Raji (cell line): ENCODE measurements around the gene NUP210.

Experiments used
- POLR2A ChIP-seq: IDR thresholded peaks from 2 replicates; pipeline ENCODE4 v1.6.1; 2011; ENCODE audit warnings: low read depth, low read length, control low read depth; ENCODE audit not compliant: insufficient read depth

Gene NUP210

DNA sequence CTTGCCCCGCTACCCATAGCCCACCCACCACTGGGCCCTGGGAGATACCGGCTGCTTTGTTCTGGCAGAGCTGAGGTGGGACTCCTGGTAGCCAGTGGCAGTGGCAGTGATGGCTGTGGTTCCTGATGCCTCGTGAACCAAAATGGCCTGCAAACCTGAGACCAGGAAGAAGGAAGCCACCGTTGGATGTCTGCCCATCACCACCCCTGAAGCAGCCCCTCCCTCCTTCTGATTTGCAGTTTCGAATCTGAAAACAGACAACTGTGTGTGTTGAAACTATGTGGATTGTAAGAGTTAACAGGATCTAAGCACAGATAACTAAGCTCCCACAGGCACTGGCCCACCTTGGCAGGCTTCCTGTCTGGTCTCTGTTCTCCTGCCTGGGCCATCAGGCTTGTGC lies 66.6 kb downstream of the NUP210 start:
- no peak for TF ChIP-seq POLR2A

DNA sequence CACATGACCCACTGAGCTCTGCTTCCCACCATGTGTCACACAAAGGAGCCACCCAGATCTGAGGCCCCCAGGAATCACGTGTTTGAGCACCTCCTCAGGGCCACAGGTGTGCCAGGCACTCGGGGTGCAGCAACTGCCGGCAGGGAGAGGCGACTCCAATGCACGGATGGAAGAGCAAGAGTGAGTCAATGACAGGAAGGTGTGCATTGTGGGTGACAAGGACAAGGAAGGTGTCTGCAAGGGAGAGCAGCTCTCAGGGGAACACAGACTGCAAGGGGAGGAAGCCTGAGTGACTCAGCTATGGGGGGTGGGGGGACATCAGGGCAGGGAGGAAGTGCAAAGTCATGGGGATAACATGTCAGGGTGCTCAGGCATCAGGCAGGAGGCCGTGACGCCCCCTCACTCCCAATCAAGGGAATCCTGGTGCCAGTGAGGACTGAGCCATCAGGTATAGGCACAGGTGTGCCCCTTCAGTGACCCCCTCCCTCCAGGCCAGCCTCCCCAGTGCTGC lies 67.4 kb downstream of the NUP210 start:
- no peak for TF ChIP-seq POLR2A

DNA sequence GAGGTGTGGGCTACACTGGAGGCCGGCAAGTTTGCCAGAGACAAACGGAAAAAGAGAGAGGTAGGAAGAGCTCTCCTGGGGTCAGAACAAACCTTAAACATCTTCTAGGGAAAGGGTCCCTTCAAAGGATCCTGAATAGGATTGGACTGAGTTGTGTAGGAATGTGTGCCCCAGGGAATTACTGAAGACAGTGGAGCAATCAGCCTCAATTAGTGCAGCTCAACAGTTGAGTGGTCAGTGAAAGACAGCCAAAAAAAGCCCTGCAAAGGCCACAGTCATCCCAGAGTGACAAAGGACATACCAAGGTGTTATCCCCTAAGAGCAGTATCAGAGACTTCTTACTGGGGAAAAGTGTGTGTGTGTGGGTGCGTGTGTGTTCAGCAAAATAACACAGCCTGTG lies 70.3 kb downstream of the NUP210 start:
- no peak for TF ChIP-seq POLR2A

DNA sequence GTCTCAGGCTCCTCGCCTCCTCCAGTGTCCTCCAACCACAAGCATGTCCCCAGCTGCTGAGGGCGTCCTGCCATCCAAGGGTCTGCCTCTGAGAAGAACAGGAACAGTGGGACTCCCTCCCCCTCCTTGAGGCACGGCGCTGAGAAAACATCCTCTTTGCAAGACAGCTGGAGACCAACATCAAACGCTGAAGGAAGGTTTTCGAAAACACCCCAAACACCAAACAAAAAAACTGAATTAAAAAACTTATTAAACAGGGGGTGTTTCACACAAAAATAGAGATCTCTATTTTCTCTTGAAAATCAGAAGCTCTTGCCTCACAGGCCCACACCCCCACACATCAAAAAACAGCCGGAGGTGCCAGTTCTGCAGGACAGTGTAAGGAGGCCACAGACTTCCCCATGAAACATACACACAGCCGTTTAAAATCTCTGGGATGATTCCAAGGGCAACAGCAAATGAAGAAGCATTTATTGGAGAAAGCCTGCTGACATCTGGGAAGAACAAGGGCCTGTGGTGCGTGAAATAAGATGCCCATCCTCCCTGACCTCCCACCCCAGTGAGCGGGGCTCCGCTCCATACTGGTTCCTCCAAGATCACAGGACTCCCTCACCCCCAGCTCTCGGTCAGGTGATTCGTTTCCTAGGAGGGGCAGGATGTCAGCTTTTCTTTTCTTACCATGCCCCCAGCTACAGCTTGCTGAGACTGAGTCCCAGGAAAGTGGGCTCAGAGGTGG lies 71.3 kb downstream of the NUP210 start:
- TF ChIP-seq POLR2A: no peak

DNA sequence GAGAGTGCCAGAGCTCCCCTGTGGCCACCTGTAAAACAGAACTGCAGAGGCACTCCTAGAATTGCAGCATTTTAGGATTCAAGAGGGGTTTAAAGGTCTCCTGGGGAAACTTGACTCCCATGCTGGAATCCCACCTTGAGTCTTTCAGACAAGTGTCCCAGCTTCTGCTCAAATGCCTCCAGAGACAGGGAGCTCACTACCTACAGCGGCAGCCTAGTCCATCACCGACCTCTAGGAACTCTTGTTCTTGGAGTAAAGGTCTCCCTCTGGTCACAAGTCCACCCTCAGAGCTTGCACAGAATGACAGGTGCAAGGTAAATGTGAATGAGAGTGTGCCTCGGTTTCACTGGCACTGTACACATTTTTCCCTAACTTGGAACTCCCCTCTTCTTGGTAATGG lies 72.0 kb downstream of the NUP210 start:
- no peak for TF ChIP-seq POLR2A

DNA sequence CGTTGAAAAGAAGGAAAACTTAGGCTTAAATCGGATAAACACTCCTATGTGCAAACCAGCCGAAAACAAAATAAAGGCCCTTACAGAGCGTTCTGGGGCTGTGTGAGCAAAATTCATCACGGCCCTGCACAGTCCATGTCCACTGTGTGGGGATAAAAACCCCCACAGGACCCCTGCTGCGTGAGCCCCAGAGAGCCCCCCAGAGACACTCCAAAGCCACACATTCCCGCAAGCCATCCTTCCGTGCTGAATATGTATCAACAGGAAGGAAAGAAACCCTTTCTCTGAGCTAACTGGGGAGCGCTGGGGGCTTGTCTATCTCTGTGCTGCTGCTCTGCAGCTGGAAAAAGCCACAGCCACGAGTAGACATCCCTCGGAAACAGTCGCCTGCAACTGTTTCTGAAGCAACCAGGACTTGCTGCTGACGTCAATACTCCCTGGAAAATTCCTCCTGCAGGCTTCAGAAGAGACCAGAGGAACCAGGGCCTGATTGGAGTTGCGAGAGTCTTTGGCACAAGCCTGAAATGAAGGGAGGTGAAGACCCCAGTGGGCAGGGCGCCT lies 72.7 kb downstream of the NUP210 start:
- TF ChIP-seq POLR2A: no peak

DNA sequence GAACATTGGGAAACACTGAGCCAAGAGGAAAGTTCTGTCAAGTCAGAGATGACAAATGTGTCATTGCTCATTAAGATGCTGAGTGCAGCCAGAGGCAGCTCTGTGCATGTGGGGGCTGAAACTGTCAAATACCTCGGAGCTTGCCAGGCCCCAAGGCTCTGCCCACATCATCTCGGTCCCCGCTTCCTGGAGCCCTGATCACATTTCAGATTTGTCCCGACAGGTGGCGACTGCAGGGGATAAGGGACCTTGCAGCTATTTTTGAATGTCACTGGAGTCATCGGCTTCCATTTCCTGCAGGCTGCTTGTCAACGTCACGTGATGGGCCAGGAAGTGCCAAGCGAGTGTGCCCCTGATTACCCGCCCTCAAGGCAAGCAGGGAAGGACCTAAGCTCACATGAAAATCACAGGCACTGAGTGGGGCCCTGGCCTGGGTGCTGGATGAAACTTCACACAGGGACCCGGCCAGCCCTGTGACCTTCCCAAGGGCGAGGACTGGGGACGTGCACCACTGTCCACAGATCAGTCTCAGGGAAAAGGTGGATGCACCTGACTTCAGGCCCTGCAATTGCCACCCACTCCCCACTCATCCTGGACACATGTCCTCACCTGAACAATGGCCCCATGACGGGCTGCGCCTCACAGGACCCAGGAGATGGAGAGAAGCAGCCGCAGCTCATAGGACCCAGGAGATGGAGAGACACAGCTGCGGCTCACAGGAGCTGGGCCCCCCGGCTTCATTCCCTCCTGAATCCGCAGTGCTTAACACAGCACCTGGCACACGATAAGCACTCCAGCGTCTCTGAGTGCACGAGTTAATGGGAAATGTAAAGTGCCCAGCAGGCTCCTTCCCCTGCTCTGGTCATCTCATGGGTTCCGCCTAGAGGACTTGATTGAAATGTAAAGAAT lies 73.4 kb downstream of the NUP210 start:
- no peak for TF ChIP-seq POLR2A

DNA sequence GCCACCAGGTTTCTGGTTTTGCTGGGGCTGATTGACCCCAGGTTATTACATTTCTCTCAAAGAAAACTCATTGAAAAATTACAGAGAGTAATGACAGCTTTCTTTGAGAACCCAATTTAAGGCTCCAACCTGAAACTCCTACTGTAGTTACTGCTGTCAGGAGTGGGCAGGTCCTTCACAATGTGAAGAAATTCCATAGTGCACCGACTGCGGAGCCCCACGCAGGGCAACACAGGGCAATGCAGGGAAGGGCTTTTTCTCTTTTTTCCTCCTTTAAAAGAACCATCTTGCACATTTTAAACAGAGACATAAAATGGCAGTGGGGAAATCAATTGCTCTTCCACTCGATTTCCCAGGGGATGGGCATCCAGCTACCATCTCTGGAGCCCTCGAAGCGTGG lies 74.3 kb downstream of the NUP210 start:
- TF ChIP-seq POLR2A: no peak

DNA sequence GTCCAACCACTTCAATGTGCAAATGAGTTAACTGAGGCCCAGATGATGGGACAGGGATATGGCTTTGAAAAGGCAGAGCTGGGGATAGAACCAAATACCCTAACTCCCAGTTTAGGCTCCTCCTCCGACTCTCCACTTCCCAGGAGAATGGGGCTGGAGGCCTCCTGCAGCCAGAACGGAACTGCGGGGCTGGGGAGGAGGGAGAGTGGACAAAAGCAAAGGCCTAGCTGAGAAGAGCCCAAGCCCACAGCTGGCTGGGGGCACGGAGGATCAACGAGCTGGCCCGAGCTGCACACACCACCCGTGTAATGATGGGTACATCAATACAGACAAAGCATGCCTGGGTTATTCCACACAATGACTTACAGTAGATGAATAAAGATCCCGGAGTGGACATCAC lies 74.8 kb downstream of the NUP210 start:
- no peak for TF ChIP-seq POLR2A

DNA sequence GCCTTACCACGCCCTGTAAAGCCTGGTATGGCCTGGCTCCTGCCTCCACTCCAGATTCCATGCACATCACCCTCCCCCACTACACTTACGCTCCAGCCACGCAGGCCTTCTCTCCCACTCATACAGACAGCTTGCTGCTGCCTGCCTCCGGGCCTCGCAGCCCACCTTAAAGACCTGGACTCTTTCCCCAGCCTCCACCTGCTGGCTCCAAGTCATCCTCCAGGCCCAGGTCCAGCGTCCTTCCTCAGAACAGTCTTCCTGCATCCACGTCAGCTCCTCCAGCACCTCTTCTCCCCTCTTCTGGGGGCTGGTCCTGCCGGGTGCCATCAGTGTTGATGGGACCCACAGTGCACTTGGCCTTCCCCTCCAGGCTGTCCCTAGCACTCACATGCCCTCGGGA lies 75.5 kb downstream of the NUP210 start:
- no peak for TF ChIP-seq POLR2A

DNA sequence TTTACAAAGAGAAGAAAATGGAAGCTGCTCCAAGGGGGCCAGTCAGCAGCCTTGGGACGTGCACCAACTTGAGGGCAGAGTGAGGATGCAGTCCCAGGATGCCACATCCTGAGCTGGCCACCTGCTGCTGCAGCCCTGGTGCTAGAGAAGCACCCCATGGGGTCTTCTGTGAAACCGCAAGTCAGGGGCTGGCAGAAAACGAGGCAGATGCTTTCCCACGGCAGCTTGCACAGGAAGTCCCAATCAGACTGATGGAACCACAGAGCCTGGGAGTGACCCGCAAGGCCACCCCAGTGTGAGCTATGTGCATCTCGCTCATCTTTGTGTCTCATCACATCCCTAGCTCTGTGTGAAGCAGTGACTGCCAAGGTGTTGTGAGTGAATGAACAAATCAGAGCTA lies 76.5 kb downstream of the NUP210 start:
- no peak for TF ChIP-seq POLR2A

DNA sequence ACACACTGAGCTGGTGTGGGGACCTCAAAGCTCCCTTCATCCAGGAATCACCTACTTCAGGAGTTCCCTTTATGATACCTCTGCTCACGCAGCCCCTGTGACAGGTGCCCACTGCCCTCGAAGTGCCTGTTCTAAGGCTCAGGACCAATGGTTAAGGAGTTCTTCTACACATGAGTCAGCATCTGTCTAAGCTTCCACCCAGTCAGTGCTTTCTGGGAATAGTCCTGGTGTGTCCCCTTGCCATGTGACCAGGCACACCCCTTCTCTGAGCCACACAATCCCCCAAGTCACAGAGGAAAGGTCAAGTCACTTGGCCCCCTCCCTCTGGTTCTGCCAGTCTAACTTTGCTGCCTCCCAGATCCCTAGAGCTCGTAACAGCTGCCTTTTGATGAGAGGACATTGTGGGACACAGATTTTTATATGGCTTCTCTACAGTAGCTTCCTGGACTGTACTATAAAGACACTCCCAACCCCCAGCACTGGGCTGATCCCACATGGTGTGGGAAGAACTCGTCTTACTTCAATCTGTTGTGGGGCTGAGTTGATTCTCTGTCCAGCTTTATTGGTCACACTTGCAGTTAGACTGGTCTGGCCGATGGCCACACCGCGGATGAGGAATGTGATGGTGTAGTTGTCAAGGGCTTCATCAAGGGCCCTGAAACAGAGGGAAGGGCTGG lies 78.8 kb downstream of the NUP210 start:
- TF ChIP-seq POLR2A: no peak

DNA sequence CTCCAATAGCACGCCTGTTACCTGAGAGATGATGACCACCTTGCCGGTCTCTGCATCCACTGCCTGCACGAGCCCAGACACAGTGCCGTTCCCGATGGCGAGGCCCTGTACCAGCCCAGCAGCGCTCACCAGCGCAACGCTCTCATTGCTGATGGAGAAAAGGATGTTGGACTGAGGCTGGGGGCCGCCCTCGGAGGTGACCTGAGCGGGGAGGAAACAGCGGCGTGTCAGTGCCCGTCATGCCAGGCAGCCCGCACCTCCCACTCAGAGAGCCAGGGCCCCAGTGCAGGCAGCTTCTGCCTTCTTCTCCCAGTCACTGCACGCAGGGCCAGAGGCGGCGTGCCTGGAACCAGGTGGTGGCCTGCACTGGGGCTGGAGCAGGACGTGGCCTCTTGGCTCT lies 80.3 kb downstream of the NUP210 start:
- no peak for TF ChIP-seq POLR2A

DNA sequence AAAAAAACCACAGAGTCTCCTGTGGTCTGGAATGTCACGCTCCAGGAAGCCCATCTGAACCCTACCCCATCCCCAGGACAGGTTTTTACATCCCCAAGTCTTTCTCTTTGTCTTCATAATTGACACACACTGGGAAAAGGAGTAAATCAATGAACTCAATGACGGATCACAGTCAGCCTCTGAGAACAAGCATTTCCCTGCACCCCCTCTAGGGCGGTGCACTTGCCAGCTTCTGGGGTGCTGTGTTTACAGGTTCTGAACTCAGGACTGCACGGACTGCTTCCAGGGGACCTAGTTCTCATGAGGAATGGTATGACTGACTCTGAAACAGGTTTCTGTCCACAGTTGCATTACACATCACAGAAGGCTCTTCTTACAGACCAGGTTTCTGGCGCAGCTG lies 81.1 kb downstream of the NUP210 start:
- no peak for TF ChIP-seq POLR2A

DNA sequence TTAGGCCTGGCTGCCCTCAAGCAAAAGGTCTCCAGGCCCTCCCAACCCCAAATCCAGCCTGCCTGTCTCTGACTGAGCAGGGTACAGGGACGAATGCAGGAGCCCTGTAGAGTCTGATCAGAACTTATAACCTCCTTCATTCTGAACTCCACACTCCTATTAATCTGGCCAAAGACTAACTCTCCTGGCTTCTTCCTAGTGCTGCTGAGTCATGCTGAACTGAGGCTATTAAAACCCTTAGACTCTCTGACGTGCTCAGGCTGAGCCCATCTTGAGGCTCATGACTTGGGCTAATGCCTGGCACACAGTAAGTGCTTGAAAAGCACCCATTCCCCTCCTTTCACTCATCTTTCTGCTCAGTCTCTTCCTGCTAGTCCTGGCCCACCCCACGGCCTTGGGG lies 81.9 kb downstream of the NUP210 start:
- no peak for TF ChIP-seq POLR2A
